ENCODE measurements around the gene TMEM203.

Gene TMEM203

DNA sequence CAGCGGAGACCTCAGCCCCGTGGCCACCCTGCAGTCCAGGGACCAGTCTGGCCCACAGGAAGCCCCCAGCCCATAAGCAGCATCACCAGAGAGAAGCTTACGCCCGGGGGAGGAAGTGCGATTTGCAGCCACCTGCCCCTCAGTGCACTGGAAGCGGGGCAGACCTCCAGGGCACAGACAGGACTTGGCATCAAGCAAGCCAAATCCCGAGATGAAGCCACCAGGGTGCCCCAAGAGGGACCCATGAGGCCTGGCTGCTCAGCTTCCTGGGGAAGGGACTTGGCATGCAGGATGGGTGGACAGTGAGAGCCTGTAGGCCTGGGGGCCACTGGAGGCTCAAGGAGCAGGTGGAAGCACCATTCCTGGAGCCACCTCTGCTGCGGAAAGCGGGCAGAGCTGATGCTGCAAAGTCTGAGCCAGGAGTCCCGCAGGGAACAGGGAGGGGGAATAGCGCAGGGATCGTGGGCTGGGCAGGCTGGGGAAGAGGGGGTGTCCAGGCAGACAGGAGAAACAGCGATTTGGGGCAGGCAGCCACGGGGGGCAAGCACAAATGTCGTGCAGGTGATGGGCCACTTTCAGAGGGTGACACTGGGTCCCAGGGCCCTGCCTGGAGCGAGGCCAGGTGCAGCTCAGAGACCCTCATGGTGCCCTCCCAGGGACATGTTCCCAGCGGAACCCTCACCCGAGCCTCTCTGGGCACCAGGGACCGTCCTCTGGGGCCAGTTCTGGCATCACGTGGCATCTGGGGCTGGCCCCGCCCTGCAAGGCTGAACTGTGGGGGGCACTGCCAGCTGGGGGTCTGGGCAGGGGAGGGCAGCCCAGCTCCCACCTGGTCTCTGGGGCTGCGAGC lies 38.8 kb downstream of the TMEM203 start:
- H3K4me3 ChIP-seq (replicated peaks in 1 of 2; ENCODE audit: low read depth in 2 of 2, low read length in 2 of 2) = no peak overlapping the region
- TF ChIP-seq, protein P1, sequence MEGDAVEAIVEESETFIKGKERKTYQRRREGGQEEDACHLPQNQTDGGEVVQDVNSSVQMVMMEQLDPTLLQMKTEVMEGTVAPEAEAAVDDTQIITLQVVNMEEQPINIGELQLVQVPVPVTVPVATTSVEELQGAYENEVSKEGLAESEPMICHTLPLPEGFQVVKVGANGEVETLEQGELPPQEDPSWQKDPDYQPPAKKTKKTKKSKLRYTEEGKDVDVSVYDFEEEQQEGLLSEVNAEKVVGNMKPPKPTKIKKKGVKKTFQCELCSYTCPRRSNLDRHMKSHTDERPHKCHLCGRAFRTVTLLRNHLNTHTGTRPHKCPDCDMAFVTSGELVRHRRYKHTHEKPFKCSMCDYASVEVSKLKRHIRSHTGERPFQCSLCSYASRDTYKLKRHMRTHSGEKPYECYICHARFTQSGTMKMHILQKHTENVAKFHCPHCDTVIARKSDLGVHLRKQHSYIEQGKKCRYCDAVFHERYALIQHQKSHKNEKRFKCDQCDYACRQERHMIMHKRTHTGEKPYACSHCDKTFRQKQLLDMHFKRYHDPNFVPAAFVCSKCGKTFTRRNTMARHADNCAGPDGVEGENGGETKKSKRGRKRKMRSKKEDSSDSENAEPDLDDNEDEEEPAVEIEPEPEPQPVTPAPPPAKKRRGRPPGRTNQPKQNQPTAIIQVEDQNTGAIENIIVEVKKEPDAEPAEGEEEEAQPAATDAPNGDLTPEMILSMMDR (IDR thresholded peaks at IDR 0.05; ENCODE audit: low read depth, low read length) = no peak
- no peak for DNase-seq (ENCODE audit: low read depth in 2 of 2)

DNA sequence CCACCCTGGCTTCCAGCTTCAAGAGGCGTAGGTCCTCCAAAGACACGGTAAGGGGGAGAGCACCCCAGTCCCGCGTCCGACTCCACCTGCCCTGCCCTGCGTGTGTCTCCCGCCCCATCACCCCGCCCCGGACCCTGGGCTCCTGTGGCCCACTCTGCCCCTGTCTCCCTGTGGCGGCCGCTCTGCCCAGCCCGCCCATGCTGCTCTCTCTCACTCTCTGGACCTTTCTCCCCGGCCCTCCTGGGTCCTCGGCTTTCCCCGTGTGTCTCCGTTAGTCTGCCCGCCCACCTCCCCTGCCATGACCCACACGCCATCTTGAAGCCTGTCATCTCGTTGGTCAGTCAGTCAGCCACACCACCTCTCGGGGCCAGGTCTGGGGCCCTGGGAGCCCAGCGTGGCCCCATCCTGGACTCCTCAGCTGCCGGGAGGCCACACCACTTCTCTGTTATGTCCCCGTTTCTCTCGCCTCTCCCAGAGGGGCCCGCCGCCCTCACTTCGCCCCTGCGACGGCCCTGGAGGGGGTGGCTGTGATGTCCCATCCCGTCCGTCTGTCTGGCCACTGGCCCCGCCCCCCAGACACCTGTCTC lies 40.1 kb downstream of the TMEM203 start:
- H3K4me3 ChIP-seq (replicated peaks in 1 of 2; ENCODE audit: low read depth in 2 of 2, low read length in 2 of 2) = no peak overlapping the region
- TF ChIP-seq, protein P1 (IDR thresholded peaks at IDR 0.05; ENCODE audit: low read depth, low read length) = no peak
- no peak for DNase-seq (ENCODE audit: low read depth in 2 of 2)

DNA sequence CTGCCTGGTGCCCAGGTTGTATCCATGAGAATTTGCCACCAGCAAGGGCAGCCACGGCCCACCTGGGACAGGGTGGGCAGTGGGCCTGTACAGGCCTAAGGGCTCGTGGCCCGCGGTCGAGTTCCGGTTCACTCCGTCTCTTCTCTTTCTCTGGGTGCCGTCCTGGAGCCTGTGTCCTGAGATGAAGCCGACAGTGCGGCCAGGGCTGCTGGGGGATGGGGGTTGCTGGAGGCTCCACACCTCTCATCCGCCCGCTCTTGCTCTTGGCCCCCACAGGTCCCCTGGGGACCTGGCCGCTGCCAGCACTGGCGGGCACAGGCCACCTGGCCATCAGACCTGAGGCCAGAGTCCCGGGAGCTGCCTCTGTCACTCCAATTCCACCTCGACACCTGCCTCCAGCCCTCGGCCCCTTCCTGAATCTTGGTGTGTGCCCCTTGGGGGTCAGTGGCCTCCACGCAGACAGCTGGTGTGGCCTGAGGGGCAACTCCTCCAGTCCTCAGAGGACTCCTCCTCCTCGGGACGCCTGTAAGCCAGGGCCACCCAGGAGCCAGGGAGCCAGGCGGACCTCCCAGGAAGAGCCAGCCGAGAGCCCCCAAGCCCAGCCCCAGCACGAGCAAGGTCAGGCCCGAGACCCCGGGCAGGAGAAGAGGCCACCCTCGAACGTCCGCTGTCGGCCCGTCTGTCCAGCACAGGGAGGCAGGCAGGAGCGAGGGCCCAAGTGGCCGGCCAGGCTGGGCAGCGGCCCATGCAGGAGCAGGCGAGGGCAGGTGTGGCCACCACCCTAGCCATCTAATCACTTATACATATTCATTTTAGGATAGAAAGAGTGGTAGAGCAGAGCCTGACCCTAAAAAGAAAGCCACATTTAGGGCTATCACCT lies 40.8 kb downstream of the TMEM203 start:
- H3K4me3 ChIP-seq (replicated peaks in 1 of 2; ENCODE audit: low read depth in 2 of 2, low read length in 2 of 2) = no peak overlapping the region
- DNase-seq (ENCODE audit: low read depth in 2 of 2) = no peak
- TF ChIP-seq, protein P1 (IDR thresholded peaks at IDR 0.05; ENCODE audit: low read depth, low read length) = no peak

DNA sequence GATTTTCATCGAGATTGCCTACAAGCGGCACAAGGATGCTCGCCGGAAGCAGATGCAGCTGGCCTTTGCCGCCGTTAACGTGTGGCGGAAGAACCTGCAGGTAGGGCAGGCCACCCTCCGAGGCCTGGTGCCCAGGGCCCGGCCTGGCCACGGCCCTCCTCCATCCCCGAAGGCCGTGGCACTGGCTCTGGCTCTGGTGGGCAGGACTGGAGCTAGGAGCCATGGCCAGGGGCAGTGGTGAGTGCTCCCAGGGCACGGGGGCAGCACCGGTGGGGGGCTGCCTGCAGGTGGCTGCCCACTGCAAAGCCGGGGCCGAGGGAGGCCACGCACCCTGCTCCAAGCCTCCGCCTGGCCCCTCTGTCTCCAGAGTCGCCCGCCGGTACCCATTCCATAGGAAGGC lies 41.6 kb downstream of the TMEM203 start:
- TF ChIP-seq, protein P1 (IDR thresholded peaks at IDR 0.05; ENCODE audit: low read depth, low read length) = no peak
- no peak overlapping the region for H3K4me3 ChIP-seq (replicated peaks in 1 of 2; ENCODE audit: low read depth in 2 of 2, low read length in 2 of 2)
- no peak for DNase-seq (ENCODE audit: low read depth in 2 of 2)

DNA sequence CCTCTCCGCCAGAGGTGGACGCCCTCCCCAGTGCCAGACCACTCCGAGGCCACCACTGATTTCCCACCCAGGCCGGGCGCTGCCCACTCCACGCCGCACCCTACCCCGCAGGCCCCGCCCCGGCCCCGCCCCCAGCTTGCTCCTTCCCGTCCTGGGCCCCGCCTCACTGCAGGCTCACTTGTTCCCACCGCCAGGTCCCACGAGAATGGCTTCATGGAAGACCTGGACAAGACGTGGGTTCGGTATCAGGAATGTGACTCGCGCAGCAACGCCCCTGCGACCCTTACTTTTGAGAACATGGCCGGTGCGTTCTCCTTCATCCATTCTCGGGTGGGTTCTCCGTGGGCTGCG lies 42.1 kb downstream of the TMEM203 start:
- H3K4me3 ChIP-seq (replicated peaks in 1 of 2; ENCODE audit: low read depth in 2 of 2, low read length in 2 of 2) = peak overlapping the region; percentile 21 to 41
- peak in 1 of 2 donors; percentile 21 for DNase-seq (ENCODE audit: low read depth in 2 of 2)
- TF ChIP-seq, protein P1 (IDR thresholded peaks at IDR 0.05; ENCODE audit: low read depth, low read length) = no peak

DNA sequence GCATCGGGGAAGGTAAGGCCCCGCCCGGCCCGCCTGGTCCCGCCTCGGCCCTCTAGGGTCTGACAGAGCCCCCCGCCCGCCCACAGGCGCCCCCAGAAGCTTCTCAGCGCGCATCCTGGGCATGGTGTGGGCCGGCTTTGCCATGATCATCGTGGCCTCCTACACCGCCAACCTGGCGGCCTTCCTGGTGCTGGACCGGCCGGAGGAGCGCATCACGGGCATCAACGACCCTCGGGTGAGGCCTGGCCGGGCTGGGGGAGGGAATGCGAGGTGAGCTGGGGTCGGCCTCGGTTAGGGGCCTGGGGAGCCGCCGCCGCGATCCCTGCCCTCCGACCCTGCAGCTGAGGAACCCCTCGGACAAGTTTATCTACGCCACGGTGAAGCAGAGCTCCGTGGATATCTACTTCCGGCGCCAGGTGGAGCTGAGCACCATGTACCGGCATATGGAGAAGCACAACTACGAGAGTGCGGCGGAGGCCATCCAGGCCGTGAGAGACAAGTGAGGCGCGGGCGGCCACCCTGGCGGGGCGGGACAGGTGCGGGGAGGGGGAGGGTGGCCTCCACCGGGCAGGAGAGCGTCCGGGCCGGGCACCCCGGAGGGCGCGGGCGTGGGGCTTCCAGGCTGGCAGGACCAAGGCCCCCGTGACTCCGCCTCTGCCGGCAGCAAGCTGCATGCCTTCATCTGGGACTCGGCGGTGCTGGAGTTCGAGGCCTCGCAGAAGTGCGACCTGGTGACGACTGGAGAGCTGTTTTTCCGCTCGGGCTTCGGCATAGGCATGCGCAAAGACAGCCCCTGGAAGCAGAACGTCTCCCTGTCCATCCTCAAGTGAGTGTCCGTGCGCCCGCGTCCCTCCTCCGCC lies 42.7 kb downstream of the TMEM203 start:
- peak; percentile 13 to 33 for DNase-seq (ENCODE audit: low read depth in 2 of 2)
- H3K4me3 ChIP-seq (replicated peaks in 1 of 2; ENCODE audit: low read depth in 2 of 2, low read length in 2 of 2) = peak overlapping the region; percentile 21 to 41
- TF ChIP-seq, protein P1 (IDR thresholded peaks at IDR 0.05; ENCODE audit: low read depth, low read length) = no peak
